HG03095 (cell line): ENCODE measurements around the gene CHST10.
"Not testable (repeated sequence)": the region's sequence is repeated elsewhere in the genome, so short reads cannot be mapped to it uniquely, and the experiment has no call there.

Experiments used
- ATAC-seq: cut with Tn5 transposase; IDR thresholded peaks from one replicate; pipeline ENCODE4 v1.9.1; 2021; ENCODE audit warnings: moderate library complexity; ENCODE audit not compliant: unreplicated experiment

CHST10 gene

DNA sequence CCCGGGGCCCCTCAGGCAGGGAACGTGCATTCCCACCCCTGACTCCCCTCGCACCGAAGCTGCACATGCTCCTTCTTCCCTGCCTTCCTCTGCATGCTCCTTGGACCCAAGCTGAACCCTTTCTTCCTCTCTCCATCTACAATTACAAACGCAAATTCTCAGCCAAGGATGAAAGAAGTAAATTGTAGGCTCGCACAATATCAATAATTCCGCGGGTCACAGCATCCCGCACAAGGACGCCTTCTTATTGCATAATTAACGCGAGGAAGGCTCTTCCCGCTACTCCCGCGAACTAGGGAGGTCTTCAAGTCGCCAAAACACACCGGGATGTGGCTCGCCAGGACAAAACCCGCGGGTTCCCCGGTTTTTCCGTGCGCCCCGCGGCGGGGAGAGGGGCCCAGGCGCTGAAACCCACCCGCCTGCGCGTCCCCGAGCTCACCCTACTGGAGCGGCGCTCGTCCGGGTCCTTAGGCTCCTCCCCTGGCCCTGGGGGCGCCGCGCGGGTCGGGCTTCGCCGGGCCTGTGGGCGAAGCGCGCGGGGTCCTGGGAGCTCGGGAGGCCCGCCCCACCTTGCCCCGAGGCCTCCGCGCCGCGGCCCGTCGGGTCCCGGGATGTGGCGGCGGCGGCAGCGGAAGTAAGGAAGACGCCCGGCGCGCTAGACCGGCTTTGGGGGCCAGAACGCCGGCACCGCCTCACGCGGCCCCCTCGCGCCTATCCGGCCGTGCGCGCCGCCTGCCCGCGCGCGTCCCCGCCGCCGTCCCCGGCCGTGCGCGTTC lies at the start of gene CHST10:
CHST10 (minus strand) TSS at position 734 of the 776 bp plus-strand sequence. CDS start 10,993 bp downstream, outside the sequence.
- ATAC-seq: peak; percentile 85

GRCh38 chr2:100460904-100461530 lies 43.5 kb upstream of the CHST10 start:
- no peak for ATAC-seq

GRCh38 chr2:100456357-100456756 lies 38.9 kb upstream of the CHST10 start:
- not testable (repeated sequence) for ATAC-seq

GRCh38 chr2:100453853-100454252 lies 36.4 kb upstream of the CHST10 start:
- ATAC-seq: peak; percentile 55

- no peak for ATAC-seq
These were observed 34.3 kb upstream of the CHST10 start for GRCh38 chr2:100451734-100452133.

DNA sequence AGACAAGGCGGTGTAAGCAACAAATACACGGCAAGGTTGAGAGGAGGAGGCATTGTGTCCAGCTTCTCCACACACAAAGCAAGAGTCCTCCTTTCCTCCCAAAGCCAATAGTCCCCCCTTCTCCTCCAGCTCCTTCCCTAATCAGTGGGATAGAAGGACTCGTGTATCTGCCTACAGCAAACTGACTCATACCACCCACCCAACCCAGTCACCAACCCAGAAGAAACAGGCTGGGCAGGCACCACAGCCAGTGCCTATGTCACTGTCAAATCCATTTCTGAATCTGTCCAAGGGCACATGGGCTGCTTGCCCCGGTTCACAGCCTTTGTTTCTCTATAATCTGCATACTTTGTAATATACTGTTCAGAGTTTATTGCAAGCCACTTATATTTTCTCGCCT lies 33.6 kb upstream of the CHST10 start:
- no peak for ATAC-seq

- no peak for ATAC-seq
These were observed 29.2 kb upstream of the CHST10 start for GRCh38 chr2:100446696-100447095.

GRCh38 chr2:100437751-100438150 lies 20.3 kb upstream of the CHST10 start:
- no peak for ATAC-seq

DNA sequence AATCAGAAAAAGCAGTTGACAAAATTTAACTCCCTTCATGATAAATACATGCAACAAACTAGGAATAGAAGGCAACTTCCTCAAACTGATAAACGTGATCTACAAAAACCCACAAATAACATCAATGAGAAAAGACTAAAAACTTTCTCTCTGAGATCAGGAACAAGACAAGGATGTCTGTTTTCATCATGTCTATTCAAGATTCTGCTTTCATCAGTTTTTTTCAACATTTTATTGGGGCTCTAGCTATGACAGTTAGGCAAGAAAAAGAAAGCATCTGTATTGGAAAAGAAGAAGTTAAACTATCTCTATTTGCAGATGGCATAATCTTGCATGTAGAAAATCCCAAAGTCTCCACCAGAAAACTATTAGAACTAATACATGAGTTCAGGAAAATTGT lies 12.3 kb upstream of the CHST10 start:
- ATAC-seq: no peak

GRCh38 chr2:100427627-100428258 lies 10.3 kb upstream of the CHST10 start:
- no peak for ATAC-seq

DNA sequence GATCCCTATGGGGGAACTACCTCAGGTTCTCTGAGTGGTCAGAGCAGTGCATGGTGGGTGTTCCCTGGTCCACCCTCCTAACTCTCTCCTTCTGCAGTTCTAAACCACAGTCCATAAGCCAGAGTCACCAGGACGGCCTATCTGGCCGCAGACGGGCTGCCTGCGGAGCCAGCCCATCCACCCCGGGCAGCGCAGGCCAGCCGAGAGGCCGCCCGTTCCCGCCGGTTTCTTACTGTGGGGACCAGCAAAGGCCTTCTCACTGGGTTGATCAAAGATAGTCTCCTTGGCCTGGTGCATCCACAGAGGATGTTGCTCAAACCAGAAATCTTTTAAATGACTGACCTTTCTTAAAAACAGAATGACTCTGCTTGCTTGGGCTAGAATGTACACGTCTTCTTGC lies 9.6 kb upstream of the CHST10 start:
- ATAC-seq: no peak

- no peak for ATAC-seq
These were observed 8.9 kb upstream of the CHST10 start for GRCh38 chr2:100426384-100426720.

DNA sequence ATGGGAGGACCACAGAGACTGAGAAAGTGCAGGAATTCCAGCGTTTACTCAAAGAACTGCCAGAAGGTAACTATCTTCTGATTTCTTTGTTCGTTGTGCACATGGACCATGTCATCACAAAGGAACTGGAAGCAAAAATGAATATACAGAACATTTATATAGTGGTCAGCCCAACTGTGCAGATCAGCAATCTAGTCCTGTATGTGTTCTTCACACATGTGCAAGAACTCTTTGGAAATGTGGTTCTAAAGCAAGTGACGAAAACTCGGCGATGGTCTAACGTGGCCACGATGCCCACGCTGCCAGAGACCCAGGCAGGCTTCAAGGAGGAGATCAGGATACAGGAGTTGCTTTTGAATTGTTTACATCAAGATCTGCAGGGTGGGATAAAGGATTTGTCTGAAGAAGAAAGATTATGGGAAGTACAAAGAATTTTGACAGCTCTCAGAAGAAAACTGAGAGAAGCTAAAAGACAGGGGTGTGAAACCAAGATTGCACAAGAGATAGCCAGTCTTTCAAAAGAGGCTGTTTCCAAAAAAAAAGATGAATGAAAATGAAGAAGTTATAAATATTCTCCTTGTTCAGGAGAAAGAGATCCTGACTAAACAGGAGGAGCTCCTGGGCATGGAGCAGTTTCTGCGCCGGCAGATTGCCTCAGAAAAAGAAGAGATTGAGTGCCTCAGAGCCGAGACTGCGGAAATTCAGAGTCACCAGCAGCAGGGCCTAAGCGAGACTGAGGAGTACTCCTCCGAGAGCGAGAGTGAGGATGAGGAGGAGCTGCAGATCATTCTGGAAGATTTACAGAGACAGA lies 8.3 kb upstream of the CHST10 start:
- ATAC-seq: no peak

DNA sequence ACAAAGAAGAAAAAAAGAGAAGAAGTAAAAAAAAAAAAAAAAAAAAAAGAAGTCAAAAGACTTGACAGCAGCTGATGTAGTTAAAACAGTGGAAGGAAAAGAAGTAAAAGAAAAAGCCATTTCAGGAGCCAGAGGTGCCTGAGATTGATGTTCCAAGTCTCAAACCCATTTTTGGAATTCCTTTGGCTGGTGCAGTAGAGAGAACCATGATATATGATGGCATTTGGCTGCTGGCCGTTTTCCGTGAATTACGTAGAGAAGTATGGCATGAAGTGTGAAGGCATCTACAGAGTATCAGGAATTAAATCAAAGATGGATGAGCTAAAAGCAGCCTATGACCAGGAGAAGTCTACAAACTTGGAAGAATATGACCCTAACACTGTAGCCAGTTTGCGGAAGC lies 7.6 kb upstream of the CHST10 start:
- ATAC-seq: no peak

DNA sequence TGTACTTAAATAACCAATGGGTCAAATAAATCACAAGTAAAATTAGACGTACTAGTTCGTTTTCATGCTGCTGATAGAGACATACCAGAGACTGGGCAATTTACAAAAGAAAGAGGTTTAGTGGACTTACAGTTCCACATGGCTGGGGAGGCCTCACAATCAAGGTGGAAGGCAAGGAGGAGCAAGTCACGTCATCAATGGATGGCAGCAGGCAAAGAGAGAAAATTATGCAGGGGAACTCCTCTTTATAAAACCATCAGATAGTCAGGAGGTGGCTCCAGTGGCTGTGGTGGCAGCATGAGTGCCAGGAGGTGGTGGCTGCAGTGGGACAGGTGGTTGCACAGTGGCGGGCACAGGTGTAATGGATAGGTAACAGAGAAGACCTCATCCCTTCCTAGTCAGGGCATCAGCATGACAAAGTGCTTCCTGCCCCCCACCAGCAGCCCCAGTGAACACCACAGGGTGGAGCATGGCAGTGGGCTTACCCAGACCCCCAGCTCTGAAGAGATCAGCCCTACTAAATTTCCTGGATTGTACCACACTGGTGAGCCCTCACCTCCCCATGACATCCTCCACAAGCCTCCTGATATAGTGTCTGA lies 6.9 kb upstream of the CHST10 start:
- no peak for ATAC-seq

- ATAC-seq: no peak
These were observed 6.2 kb upstream of the CHST10 start for GRCh38 chr2:100423631-100424030.

- ATAC-seq: no peak
These were observed 5.0 kb upstream of the CHST10 start for GRCh38 chr2:100422320-100423055.

- ATAC-seq: no peak
These were observed 2.4 kb upstream of the CHST10 start for GRCh38 chr2:100419915-100420314.

GRCh38 chr2:100418406-100418962 lies 1.0 kb upstream of the CHST10 start:
- no peak for ATAC-seq

- ATAC-seq: no peak
These were observed 250 bp upstream of the CHST10 start for GRCh38 chr2:100417711-100418124.
